GM06990 (cell line): ENCODE data around the gene SPATA31E1.

Experiments used
- DNase-seq: peaks from one replicate; pipeline ENCODE4 v3.0.0-alpha.2; 2011; ENCODE audit not compliant: insufficient read length; ENCODE audit errors: extremely low read depth
- H3K27me3 ChIP-seq: replicated peaks from 2 replicates; pipeline ENCODE4 v1.6.0; 2011; ENCODE audit warnings: low read length; ENCODE audit not compliant: control insufficient read depth, insufficient read depth
- H3K36me3 ChIP-seq: 2 replicates; pipeline ENCODE4 v1.5.1; 2011; ENCODE audit warnings: low read length; ENCODE audit not compliant: control insufficient read depth, insufficient read depth
- H3K4me3 ChIP-seq: replicated peaks from 2 replicates; pipeline ENCODE4 v1.5.1; 2011; ENCODE audit warnings: low read depth, mild to moderate bottlenecking, control low read depth, low read length
- TF ChIP-seq, protein P1 (sequence below): IDR thresholded peaks from 2 replicates; pipeline ENCODE4 v1.5.1; 2011; ENCODE audit warnings: low read length, control low read depth, mild to moderate bottlenecking, inconsistent platforms; ENCODE audit not compliant: insufficient read depth, poor library complexity, severe bottlenecking

Gene SPATA31E1

DNA sequence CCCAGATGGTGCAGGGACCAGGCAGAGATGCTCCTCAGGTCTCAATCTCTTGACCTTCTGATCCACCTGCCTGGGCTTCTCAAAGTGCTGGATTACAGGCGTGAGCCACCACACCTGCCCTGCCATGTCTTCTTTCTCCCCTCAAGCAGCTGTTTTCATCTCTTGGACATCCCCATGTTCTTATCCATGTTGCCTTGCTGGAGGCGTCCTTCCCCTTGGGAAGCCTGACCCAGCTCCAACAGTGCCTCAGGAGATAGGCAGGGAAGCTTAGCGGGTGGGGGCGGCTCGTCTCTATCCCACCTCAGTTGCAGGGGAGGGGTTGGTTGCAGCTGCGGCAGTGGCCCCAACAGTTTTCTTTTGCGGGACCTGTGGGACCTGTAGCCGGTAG, 24.7 kb upstream of the SPATA31E1 start:
- Histone ChIP-seq H3K4me3 (no peak overlapping the region), H3K36me3 (no peaks in the 10 kb centered on the region), H3K27me3 (no peaks in the 10 kb centered on the region; the same call in none of the 2 replicates)
- no peak for DNase-seq
- TF ChIP-seq, protein P1, sequence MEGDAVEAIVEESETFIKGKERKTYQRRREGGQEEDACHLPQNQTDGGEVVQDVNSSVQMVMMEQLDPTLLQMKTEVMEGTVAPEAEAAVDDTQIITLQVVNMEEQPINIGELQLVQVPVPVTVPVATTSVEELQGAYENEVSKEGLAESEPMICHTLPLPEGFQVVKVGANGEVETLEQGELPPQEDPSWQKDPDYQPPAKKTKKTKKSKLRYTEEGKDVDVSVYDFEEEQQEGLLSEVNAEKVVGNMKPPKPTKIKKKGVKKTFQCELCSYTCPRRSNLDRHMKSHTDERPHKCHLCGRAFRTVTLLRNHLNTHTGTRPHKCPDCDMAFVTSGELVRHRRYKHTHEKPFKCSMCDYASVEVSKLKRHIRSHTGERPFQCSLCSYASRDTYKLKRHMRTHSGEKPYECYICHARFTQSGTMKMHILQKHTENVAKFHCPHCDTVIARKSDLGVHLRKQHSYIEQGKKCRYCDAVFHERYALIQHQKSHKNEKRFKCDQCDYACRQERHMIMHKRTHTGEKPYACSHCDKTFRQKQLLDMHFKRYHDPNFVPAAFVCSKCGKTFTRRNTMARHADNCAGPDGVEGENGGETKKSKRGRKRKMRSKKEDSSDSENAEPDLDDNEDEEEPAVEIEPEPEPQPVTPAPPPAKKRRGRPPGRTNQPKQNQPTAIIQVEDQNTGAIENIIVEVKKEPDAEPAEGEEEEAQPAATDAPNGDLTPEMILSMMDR: no peak

DNA sequence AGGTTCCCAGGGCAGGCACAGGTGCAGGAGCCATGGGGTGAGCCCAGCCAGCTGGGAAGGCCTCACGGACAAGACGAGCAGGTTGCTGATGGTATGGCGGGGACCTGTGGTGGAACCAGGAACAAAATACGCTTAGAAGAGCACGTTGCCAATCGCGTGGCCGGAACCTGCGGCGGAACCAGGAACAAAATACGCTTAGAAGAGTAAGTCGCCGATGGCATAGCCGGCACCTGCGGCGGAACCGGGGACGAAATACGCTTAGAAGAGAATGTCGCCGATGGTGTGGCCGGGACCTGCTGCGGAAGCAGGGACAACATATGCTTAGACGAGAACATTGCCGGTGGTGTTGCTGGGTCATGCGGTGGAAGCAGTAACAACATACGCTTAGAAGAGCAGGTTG, 23.5 kb upstream of the SPATA31E1 start:
- no peaks in the 10 kb centered on the region for H3K36me3 ChIP-seq
- DNase-seq: no peak
- H3K27me3 ChIP-seq: no peaks in the 10 kb centered on the region; the same call in 1 of the 2 replicates
- TF ChIP-seq, protein P1: no peak
- H3K4me3 ChIP-seq: no peak overlapping the region

DNA sequence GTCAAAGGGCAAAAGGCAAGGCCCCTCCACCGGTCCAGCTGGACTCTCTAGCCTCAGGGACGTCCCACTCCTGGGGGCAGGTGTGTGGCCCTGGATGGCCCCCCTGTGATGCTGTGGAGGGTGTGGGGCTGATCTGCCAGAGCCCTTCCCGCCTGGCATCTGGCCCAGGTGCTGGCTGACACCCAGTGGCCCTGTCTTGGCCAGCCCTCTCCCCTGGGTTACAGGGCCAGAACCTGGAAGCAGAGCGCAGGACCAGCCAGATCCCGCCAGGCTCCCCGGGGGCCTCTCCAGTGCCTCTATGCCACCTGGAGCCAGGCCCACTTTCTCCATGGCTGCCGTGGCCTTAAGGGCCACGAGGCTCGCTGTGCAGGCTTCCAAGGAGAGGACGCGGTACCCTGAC, 22.9 kb upstream of the SPATA31E1 start:
- Histone ChIP-seq H3K27me3 (no peaks in the 10 kb centered on the region; the same call in 1 of the 2 replicates), H3K36me3 (no peaks in the 10 kb centered on the region), H3K4me3 (no peak overlapping the region)
- TF ChIP-seq, protein P1: no peak
- no peak for DNase-seq

DNA sequence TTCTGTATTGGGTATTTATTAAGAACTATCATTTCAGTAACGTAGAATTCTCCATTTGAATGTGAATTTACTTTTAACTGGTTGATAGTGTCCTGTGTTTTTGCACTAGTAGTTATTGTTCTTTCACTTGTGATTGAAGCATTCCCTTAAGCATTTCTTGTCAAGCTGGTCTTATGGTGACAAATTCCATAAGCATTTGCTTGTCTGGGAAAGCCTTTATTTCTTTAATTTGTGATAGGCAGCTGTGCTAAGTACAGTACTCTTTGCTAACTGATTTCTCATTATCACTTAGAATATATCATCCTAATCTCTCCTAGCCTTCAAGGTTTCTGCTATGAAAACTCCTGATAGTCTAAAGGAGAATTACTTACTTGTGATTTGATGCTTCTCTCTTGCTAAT, 21.3 kb upstream of the SPATA31E1 start:
- DNase-seq: no peak
- Histone ChIP-seq H3K27me3 (no peaks in the 10 kb centered on the region; the same call in 1 of the 2 replicates), H3K4me3 (no peak overlapping the region), H3K36me3 (no peaks in the 10 kb centered on the region)
- TF ChIP-seq, protein P1: no peak

DNA sequence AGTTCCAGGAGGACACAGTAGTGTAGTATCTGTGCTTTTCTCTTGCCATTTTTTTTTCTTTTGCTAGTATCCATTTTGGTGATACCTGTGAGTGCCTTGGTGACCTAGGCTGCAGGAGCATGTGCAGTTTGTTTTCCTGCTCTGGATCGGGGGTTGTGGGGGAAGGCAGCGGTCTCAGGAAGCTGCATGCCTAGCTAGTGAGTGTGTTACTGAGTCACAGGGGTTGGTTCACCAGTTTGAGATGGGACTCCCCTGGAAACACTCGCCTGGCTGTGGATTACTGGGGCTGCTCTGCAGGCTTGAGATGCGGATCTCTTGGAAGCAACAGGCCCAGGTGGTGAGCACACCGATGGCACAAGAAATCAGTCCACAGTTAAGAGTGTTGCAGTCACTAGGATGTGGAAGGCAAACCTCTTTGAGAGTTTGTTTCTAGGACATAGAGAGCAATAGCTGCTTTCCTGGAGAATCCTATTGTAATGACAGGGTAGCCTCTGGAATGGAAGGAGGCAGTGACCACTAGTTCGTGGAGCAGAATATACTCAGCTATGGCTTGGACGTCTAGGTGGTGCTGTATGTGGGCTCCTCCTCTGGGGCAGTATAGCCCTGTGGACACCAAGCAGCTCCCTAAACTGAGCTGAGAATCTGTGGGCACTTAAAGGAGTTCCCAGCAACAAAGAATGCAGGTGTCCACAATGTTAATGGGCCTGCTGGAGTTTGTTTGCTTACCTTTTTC, 20.0 kb upstream of the SPATA31E1 start:
- TF ChIP-seq, protein P1: no peak
- DNase-seq: no peak
- no peaks in the 10 kb centered on the region; the same call in 1 of the 2 replicates for H3K27me3 ChIP-seq
- no peak overlapping the region for H3K4me3 ChIP-seq
- no peaks in the 10 kb centered on the region for H3K36me3 ChIP-seq
